Esophagus muscularis mucosa (tissue), 4 donors: Measurements from ENCODE around the gene TMOD1.

Source experiments
- CTCF ChIP-seq, 3 experiments: fragments of 200-600 bp in 2 of 3; fragments of 450-650 bp in 1 of 3; sonication (generic) in 2 of 3; IDR thresholded peaks; one replicate each; pipeline ENCODE4 v1.5.1; 2017 to 2019; ENCODE audit warnings: antibody characterized with exemption in 3 of 3, mild to moderate bottlenecking in 2 of 3, moderate library complexity in 1 of 3
- EP300 ChIP-seq: sonication (generic); formaldehyde crosslinking; IDR thresholded peaks from one replicate; pipeline ENCODE4 v1.6.1; 2017; ENCODE audit warnings: antibody characterized with exemption
- POLR2A ChIP-seq: fragments of 450-650 bp; IDR thresholded peaks from one replicate; pipeline ENCODE4 v1.6.1; 2017; ENCODE audit warnings: antibody characterized with exemption, moderate library complexity, mild to moderate bottlenecking, low read depth

- TF ChIP-seq CTCF (IDR thresholded peaks at IDR 0.05) (no peak), EP300 (no peak), POLR2A (no peak)
These were observed 59.4 kb downstream of the TMOD1 start for GRCh38 chr9:97560851-97561250.
